NT2/D1 (cell line): Measurements from ENCODE around the gene TAF5L.

ENCODE experiments used
- SUZ12 ChIP-seq: IDR thresholded peaks from 2 replicates; pipeline ENCODE4 v1.6.1; 2011; ENCODE audit not compliant: insufficient read length, insufficient read depth; ENCODE audit errors: extremely low read depth
- YY1 ChIP-seq: IDR thresholded peaks from 2 replicates; pipeline ENCODE4 v1.6.1; 2011; ENCODE audit not compliant: insufficient read length, insufficient read depth
- ZNF274 ChIP-seq: IDR thresholded peaks from 2 replicates; pipeline ENCODE4 v1.6.1; 2011; ENCODE audit warnings: mild to moderate bottlenecking, low read depth, low read length

- TF ChIP-seq ZNF274 (no peak), SUZ12 (no peak), YY1 (no peak)
Measured at GRCh38 chr1:229593800-229594199, 32.1 kb downstream of the TAF5L start.
